ENCODE data around the gene MIGA2.
A peak's percentile ranks its signal among the peaks of the same experiment; 100 is the strongest.

The MIGA2 gene

GRCh38 chr9:129111528-129112151 is 75.2 kb downstream of the MIGA2 start (continued):
- no peak for TF ChIP-seq ZNF518A (tag by site-specific recombination; conservative IDR thresholded peaks at IDR 0.05; ENCODE audit: low read depth)
- TF ChIP-seq ZFHX2 (tag by site-specific recombination; conservative IDR thresholded peaks at IDR 0.05) = peak; percentile 96
- TF ChIP-seq ZNF76 (tag by site-specific recombination; IDR thresholded peaks at IDR 0.05; ENCODE audit: borderline replicate concordance, low read depth) = peak; percentile 60; the same call in 1 of the 2 replicates
- TF ChIP-seq ZNF2 (tag by site-specific recombination; IDR thresholded peaks at IDR 0.05) = no peak
- TF ChIP-seq ELK4 (IDR thresholded peaks at IDR 0.05; ENCODE audit: borderline replicate concordance, low read depth, low read length) = no peak
- no peak for TF ChIP-seq ZNF473 (tag by site-specific recombination; IDR thresholded peaks at IDR 0.05)
- TF ChIP-seq ZBTB7A (tag by site-specific recombination; IDR thresholded peaks at IDR 0.05; ENCODE audit: low read depth) = peak; percentile 43; the same call in 1 of the 2 replicates
- peak; percentile 18 for TF ChIP-seq ZBTB26 (tag by site-specific recombination; optimal IDR thresholded peaks at IDR 0.05)
- no peak for TF ChIP-seq GLI2 (tag by site-specific recombination; IDR thresholded peaks at IDR 0.05; ENCODE audit: borderline replicate concordance, low read depth)
- TF ChIP-seq ZNF629 (tag by site-specific recombination; IDR thresholded peaks at IDR 0.05) = peak; percentile 33
- TF ChIP-seq ZBTB11 (tag by site-specific recombination; conservative IDR thresholded peaks at IDR 0.05; ENCODE audit: low read depth) = peak; percentile 16; the same call in 1 of the 2 replicates
- TF ChIP-seq KLF16 (tag by site-specific recombination; IDR thresholded peaks at IDR 0.05) = peak; percentile 68
- 0 out of 2 replicates have a peak, but pooled peaks have one; percentile 12 for TF ChIP-seq KLF1 (tag by site-specific recombination; IDR thresholded peaks at IDR 0.05)
- no peak for TF ChIP-seq ZNF138 (tag by site-specific recombination; IDR thresholded peaks at IDR 0.05; ENCODE audit: borderline replicate concordance)
- no peak for TF ChIP-seq ZNF701 (tag by site-specific recombination; IDR thresholded peaks at IDR 0.05)
- TF ChIP-seq ZNF169 (tag by site-specific recombination; IDR thresholded peaks at IDR 0.05) = no peak
- peak; percentile 50 for TF ChIP-seq SP3 (tag by site-specific recombination; IDR thresholded peaks at IDR 0.05)
- no peak for TF ChIP-seq ZNF544 (tag by site-specific recombination; IDR thresholded peaks at IDR 0.05)
- no peak for TF ChIP-seq ATF2 (tag by site-specific recombination; IDR thresholded peaks at IDR 0.05; ENCODE audit: low read depth)
- TF ChIP-seq ZNF394 (tag by site-specific recombination; IDR thresholded peaks at IDR 0.05; ENCODE audit: borderline replicate concordance) = no peak
- no peak for TF ChIP-seq MEIS1 (CRISPR knock-in tag; IDR thresholded peaks at IDR 0.05; ENCODE audit: borderline replicate concordance)
- no peak for TF ChIP-seq ZNF529 (tag by site-specific recombination; IDR thresholded peaks at IDR 0.05; ENCODE audit: insufficient replicate concordance)
- TF ChIP-seq REPIN1 (tag by site-specific recombination; IDR thresholded peaks at IDR 0.05; ENCODE audit: low read depth) = no peak
- peak; percentile 90 for TF ChIP-seq ZNF398 (tag by site-specific recombination; IDR thresholded peaks at IDR 0.05)
